ENCODE results near the gene PTPN5.

PTPN5 gene

GRCh38 chr11:18789942-18790341 lies 1.7 kb downstream of the PTPN5 start:
- ChIA-PET POLR2A (no interaction called here), CTCF (interaction anchor here (0.6 kb wide), 1 partner anchor 397 kb away, joined by 3 read pairs; no protein-coding TSS in a partner anchor)
- no peak for DNase-seq (ENCODE audit: extremely low spot score)
- no peak for TF ChIP-seq TARDBP (IDR thresholded peaks at IDR 0.05)
- TF ChIP-seq FOXM1 (IDR thresholded peaks at IDR 0.05; ENCODE audit: borderline replicate concordance) = no peak
- TF ChIP-seq SUZ12 (IDR thresholded peaks at IDR 0.05) = no peak
- TF ChIP-seq FOXA1 (IDR thresholded peaks at IDR 0.05) = no peak
- TF ChIP-seq NFRKB (IDR thresholded peaks at IDR 0.05) = no peak
- no peak for TF ChIP-seq HDGF (IDR thresholded peaks at IDR 0.05; ENCODE audit: borderline replicate concordance)
- TF ChIP-seq SP1 (IDR thresholded peaks at IDR 0.05) = no peak

GRCh38 chr11:18785411-18785810 lies 6.2 kb downstream of the PTPN5 start:
- DNase-seq (ENCODE audit: extremely low spot score) = no peak
- POLR2A ChIA-PET = no interaction called here
- no peak for TF ChIP-seq TARDBP (IDR thresholded peaks at IDR 0.05)
- TF ChIP-seq NFRKB (IDR thresholded peaks at IDR 0.05) = no peak
- TF ChIP-seq ZNF384 (IDR thresholded peaks at IDR 0.05) = no peak
- no peak for TF ChIP-seq L3MBTL2 (conservative IDR thresholded peaks at IDR 0.05)
- no peak for TF ChIP-seq SP1 (IDR thresholded peaks at IDR 0.05)
- CTCF ChIA-PET = no interaction called here

- TF ChIP-seq LEF1 (IDR thresholded peaks at IDR 0.05; ENCODE audit: borderline replicate concordance) (no peak), PKNOX1 (IDR thresholded peaks at IDR 0.05) (no peak), ELF4 (IDR thresholded peaks at IDR 0.05) (no peak), FOXA1 (IDR thresholded peaks at IDR 0.05) (no peak), SUZ12 (IDR thresholded peaks at IDR 0.05) (no peak), ARNT (IDR thresholded peaks at IDR 0.05) (no peak), SP1 (IDR thresholded peaks at IDR 0.05) (no peak), L3MBTL2 (conservative IDR thresholded peaks at IDR 0.05) (no peak)
- DNase-seq (ENCODE audit: extremely low spot score) = no peak
- CTCF ChIA-PET = interaction anchor here (1.3 kb wide), 1 partner anchor 16 kb away, joined by 4 read pairs; no protein-coding TSS in a partner anchor
- POLR2A ChIA-PET = no interaction called here
Observed at GRCh38 chr11:18780896-18781295, 10.7 kb downstream of the PTPN5 start.

GRCh38 chr11:18780329-18780728 lies 11.3 kb downstream of the PTPN5 start:
- DNase-seq (ENCODE audit: extremely low spot score) = no peak
- ChIA-PET POLR2A (interaction anchor here (1.2 kb wide), 1 partner anchor 15 kb away, joined by 3 read pairs; no protein-coding TSS in a partner anchor), CTCF (interaction anchor here (0.9 to 1.3 kb wide), 3 partner anchors 16 to 58 kb away, joined by 4 to 6 read pairs (median 4); no protein-coding TSS in a partner anchor)
- TF ChIP-seq FOXA1 (IDR thresholded peaks at IDR 0.05) = no peak
- no peak for TF ChIP-seq TARDBP (IDR thresholded peaks at IDR 0.05)
- no peak for TF ChIP-seq L3MBTL2 (conservative IDR thresholded peaks at IDR 0.05)
- no peak for TF ChIP-seq CTBP1 (IDR thresholded peaks at IDR 0.05; ENCODE audit: borderline replicate concordance)
- TF ChIP-seq SUZ12 (IDR thresholded peaks at IDR 0.05) = no peak
- TF ChIP-seq BHLHE40 (IDR thresholded peaks at IDR 0.05; ENCODE audit: borderline replicate concordance) = no peak
- no peak for TF ChIP-seq ARNT (IDR thresholded peaks at IDR 0.05)
- TF ChIP-seq HDGF (IDR thresholded peaks at IDR 0.05; ENCODE audit: borderline replicate concordance) = no peak
- no peak for TF ChIP-seq PKNOX1 (IDR thresholded peaks at IDR 0.05)
- TF ChIP-seq FOXM1 (IDR thresholded peaks at IDR 0.05; ENCODE audit: borderline replicate concordance) = no peak
- TF ChIP-seq ZNF384 (IDR thresholded peaks at IDR 0.05) = no peak
- TF ChIP-seq FOXK2 (IDR thresholded peaks at IDR 0.05) = no peak

- ChIA-PET CTCF (no interaction called here), POLR2A (no interaction called here)
- no peak for DNase-seq (ENCODE audit: extremely low spot score)
- no peak for TF ChIP-seq FOXM1 (IDR thresholded peaks at IDR 0.05; ENCODE audit: borderline replicate concordance)
- no peak for TF ChIP-seq FOXA1 (IDR thresholded peaks at IDR 0.05)
- no peak for TF ChIP-seq CTBP1 (IDR thresholded peaks at IDR 0.05; ENCODE audit: borderline replicate concordance)
- no peak for TF ChIP-seq LEF1 (IDR thresholded peaks at IDR 0.05; ENCODE audit: borderline replicate concordance)
- no peak for TF ChIP-seq NFRKB (IDR thresholded peaks at IDR 0.05)
- TF ChIP-seq ELF4 (IDR thresholded peaks at IDR 0.05) = no peak
- no peak for TF ChIP-seq L3MBTL2 (conservative IDR thresholded peaks at IDR 0.05)
- TF ChIP-seq ARNT (IDR thresholded peaks at IDR 0.05) = no peak
- no peak for TF ChIP-seq FOXK2 (IDR thresholded peaks at IDR 0.05)
- TF ChIP-seq PKNOX1 (IDR thresholded peaks at IDR 0.05) = no peak
- no peak for TF ChIP-seq BHLHE40 (IDR thresholded peaks at IDR 0.05; ENCODE audit: borderline replicate concordance)
- TF ChIP-seq ZNF384 (IDR thresholded peaks at IDR 0.05) = no peak
- no peak for TF ChIP-seq SUZ12 (IDR thresholded peaks at IDR 0.05)
- TF ChIP-seq TARDBP (IDR thresholded peaks at IDR 0.05) = no peak
- no peak for TF ChIP-seq HDGF (IDR thresholded peaks at IDR 0.05; ENCODE audit: borderline replicate concordance)
- no peak for TF ChIP-seq SP1 (IDR thresholded peaks at IDR 0.05)
Observed at GRCh38 chr11:18778468-18778867, 13.1 kb downstream of the PTPN5 start.

- ChIA-PET POLR2A (no interaction called here), CTCF (interaction anchor here (1.8 to 3.8 kb wide), 3 partner anchors 12 to 26 kb away, joined by 9 to 20 read pairs (median 14); no protein-coding TSS in a partner anchor)
- DNase-seq (ENCODE audit: extremely low spot score) = no peak
- TF ChIP-seq SP1 (IDR thresholded peaks at IDR 0.05) (no peak), FOXA1 (IDR thresholded peaks at IDR 0.05) (no peak), LEF1 (IDR thresholded peaks at IDR 0.05; ENCODE audit: borderline replicate concordance) (no peak), ELF4 (IDR thresholded peaks at IDR 0.05) (no peak), FOXM1 (IDR thresholded peaks at IDR 0.05; ENCODE audit: borderline replicate concordance) (no peak), L3MBTL2 (conservative IDR thresholded peaks at IDR 0.05) (no peak), TARDBP (IDR thresholded peaks at IDR 0.05) (no peak)
Observed at GRCh38 chr11:18776324-18776723, 15.3 kb downstream of the PTPN5 start.

Measured in HEK293T (cell line).